Mesothelial cell of epicardium (in vitro differentiated cells): ENCODE measurements around the gene KRT15. TPM values are rescaled to one million over a fixed set of nuclear protein-coding genes. Genes with fewer than 3 reads are reported as not detected.

Experiments used
- DNase-seq, 2 experiments: peaks; one replicate each; pipeline ENCODE4 v3.0.0; 2021; ENCODE audit warnings: low spot score in 2 of 2; ENCODE audit not compliant: unreplicated experiment in 2 of 2
- H3K27ac Mint-ChIP-seq: 2 replicates; pipeline ENCODE4 v1.8.0; 2021; ENCODE audit warnings: mixed read lengths
- H3K27me3 Mint-ChIP-seq: 2 replicates; pipeline ENCODE4 v1.8.0; 2021; ENCODE audit warnings: low read depth, mixed read lengths
- H3K36me3 Mint-ChIP-seq: 2 replicates; pipeline ENCODE4 v1.8.0; 2021; ENCODE audit warnings: mixed read lengths
- H3K4me1 Mint-ChIP-seq: 2 replicates; pipeline ENCODE4 v1.8.0; 2021; ENCODE audit warnings: mixed read lengths
- H3K4me3 Mint-ChIP-seq: 2 replicates; pipeline ENCODE4 v1.8.0; 2021; ENCODE audit warnings: mild to moderate bottlenecking, moderate library complexity, mixed read lengths
- H3K9me3 Mint-ChIP-seq: 2 replicates; pipeline ENCODE4 v1.8.0; 2021; ENCODE audit warnings: mixed read lengths
- CTCF ChIP-seq: fragments of 200-600 bp; sonication (generic); IDR thresholded peaks from one replicate; pipeline ENCODE4 v1.5.0; 2021; ENCODE audit warnings: antibody characterized with exemption; ENCODE audit not compliant: unreplicated experiment
- total RNA-seq: library from RNA; stranded (reverse); gene quantifications from 3 replicates; pipeline ENCODE4 v1.2.1, GENCODE V29; 2021

KRT15 gene
- total RNA-seq, 1 donor from 2014 or later, result 8.5 TPM

DNA sequence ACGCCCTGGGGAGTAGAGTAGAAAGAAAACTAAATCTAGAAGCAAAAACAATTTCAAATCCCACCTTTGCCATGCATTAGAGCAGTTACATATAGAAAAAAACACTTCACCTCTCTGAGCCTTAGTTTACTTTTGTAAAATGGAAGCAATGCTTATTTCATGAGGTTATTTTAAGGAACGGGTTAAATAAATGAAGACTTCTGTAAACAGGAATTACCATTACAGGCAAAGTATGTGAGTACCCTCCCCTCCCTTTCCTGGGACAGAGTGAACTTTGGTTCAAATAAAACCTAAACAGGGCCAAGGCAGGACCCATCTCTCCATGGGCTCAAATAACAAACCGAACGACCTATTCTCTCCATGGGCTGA lies 4.5 kb upstream of the KRT15 start:
- peaks cover 73% of the 10 kb centered on the region for H3K4me1 Mint-ChIP-seq
- TF ChIP-seq CTCF, result no peak
- H3K4me3 Mint-ChIP-seq, result no peak overlapping the region
- H3K36me3 Mint-ChIP-seq, result peaks cover 23% of the 10 kb centered on the region
- H3K27ac Mint-ChIP-seq, result peak overlapping the region; percentile 57
- H3K27me3 Mint-ChIP-seq, result peaks cover 8% of the 10 kb centered on the region
- no peaks in the 10 kb centered on the region for H3K9me3 Mint-ChIP-seq
- DNase-seq, result no peak

- Mint-ChIP-seq H3K27ac (peak overlapping the region; percentile 86), H3K4me1 (peaks cover 74% of the 10 kb centered on the region), H3K36me3 (peaks cover 23% of the 10 kb centered on the region), H3K27me3 (peaks cover 7% of the 10 kb centered on the region), H3K4me3 (peak overlapping the region; percentile 3), H3K9me3 (no peaks in the 10 kb centered on the region)
- no peak for TF ChIP-seq CTCF
- DNase-seq, result no peak
These were observed 3.9 kb upstream of the KRT15 start for GRCh38 chr17:41522301-41523224.

GRCh38 chr17:41521574-41522261 lies 3.0 kb upstream of the KRT15 start:
- peaks cover 73% of the 10 kb centered on the region for H3K4me1 Mint-ChIP-seq
- peak overlapping the region; percentile 86 for H3K27ac Mint-ChIP-seq
- peaks cover 20% of the 10 kb centered on the region for H3K36me3 Mint-ChIP-seq
- no peaks in the 10 kb centered on the region for H3K27me3 Mint-ChIP-seq
- H3K9me3 Mint-ChIP-seq, result no peaks in the 10 kb centered on the region
- DNase-seq, result no peak
- H3K4me3 Mint-ChIP-seq, result peak overlapping the region; percentile 3
- TF ChIP-seq CTCF, result no peak

- DNase-seq, result no peak
- H3K27me3 Mint-ChIP-seq, result no peaks in the 10 kb centered on the region
- no peak for TF ChIP-seq CTCF
- no peak overlapping the region for H3K4me3 Mint-ChIP-seq
- H3K27ac Mint-ChIP-seq, result peak overlapping the region; percentile 86
- no peaks in the 10 kb centered on the region for H3K9me3 Mint-ChIP-seq
- H3K36me3 Mint-ChIP-seq, result peaks cover 20% of the 10 kb centered on the region
- H3K4me1 Mint-ChIP-seq, result peaks cover 69% of the 10 kb centered on the region
These were observed 2.3 kb upstream of the KRT15 start for GRCh38 chr17:41520821-41521521.

- no peaks in the 10 kb centered on the region for H3K27me3 Mint-ChIP-seq
- no peaks in the 10 kb centered on the region for H3K9me3 Mint-ChIP-seq
- peak overlapping the region; percentile 8 for H3K4me3 Mint-ChIP-seq
- H3K36me3 Mint-ChIP-seq, result peaks cover 15% of the 10 kb centered on the region
- no peak for TF ChIP-seq CTCF
- peak overlapping the region; percentile 68 for H3K27ac Mint-ChIP-seq
- peaks cover 61% of the 10 kb centered on the region for H3K4me1 Mint-ChIP-seq
- no peak for DNase-seq
These were observed 973 bp upstream of the KRT15 start for GRCh38 chr17:41519501-41520224.
